ENCODE results near the gene TRPC4AP.

Gene TRPC4AP

DNA sequence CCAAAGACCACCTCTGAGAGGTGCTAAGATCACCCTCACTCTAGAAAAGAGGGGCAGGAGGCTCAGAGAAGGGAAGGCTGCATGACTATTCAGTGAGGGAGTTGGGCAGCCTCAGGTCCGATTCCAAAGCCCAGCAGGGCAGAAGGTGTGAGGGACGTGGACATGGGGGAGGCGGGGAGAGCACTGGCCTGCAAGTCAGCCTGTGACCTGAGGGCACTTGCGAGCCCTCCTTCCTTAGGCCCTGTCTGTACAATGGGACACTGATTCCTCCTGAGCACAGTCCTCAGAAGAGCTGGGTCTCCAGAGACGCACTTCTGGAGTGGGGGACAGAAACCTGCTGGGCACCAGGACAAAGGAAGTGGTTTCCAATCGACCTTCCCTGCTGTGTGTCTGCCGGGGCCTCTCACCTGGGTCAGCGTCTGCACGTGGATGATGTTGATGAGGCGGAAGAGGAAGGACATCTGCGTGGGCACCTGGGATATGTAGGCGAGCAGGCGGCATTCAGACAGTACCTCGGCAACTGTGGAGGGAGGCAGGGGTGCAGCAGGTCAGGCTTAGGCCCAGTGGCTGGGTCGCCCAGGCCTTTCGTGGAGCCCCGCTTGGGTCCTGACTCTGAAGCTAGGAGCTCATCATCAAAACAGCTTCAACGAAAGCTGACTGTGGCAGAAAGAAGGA, 88.4 kb downstream of the TRPC4AP start:
- in situ Hi-C loops (cut with MboI; ENCODE audit: low sequenced_read_pairs) = no loop called here

- in situ Hi-C loops (cut with MboI; ENCODE audit: low sequenced_read_pairs) = no loop called here
These were observed 89.2 kb downstream of the TRPC4AP start for GRCh38 chr20:35003211-35004031.

- in situ Hi-C loops (cut with MboI; ENCODE audit: low sequenced_read_pairs) = no loop called here
These were observed 90.0 kb downstream of the TRPC4AP start for GRCh38 chr20:35002426-35003210.

DNA sequence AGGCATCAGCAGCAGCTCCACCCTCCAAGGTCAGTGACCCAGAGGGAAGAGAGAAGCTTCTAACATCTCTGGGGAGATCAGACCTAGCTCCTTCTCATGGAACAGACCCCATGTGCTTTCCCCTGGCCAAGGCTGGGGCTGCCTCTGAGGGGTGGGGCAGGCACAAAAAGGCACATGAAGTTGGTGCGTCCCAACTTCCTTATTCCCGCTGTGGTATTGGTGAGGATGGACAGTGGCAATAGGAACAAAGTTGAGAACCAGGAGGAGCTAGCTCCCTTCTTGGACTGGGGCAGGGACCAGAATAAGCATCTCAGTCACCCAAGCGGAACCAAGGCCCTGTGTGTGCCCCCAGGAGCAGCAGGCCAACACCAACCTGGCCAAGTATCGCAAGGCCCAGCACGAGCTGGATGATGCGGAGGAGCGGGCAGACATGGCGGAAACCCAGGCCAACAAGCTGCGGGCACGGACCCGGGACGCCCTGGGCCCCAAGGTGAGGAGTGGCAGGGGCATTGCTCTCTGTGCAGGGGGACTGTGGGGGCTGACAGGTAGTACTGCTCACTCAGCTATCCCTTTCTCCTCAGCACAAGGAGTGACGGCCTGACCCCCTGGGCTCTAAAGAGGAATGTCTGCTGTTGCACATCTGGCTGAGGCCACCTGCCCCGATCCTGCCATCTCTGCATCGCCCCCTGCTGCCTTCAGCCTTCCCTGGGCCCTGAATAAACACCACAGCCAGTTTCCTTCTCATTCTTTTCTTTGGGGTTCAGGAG, 90.8 kb downstream of the TRPC4AP start:
- in situ Hi-C loops (cut with MboI; ENCODE audit: low sequenced_read_pairs) = no loop called here

- in situ Hi-C loops (cut with MboI; ENCODE audit: low sequenced_read_pairs) = no loop called here
These were observed 91.5 kb downstream of the TRPC4AP start for GRCh38 chr20:35000922-35001595.

DNA sequence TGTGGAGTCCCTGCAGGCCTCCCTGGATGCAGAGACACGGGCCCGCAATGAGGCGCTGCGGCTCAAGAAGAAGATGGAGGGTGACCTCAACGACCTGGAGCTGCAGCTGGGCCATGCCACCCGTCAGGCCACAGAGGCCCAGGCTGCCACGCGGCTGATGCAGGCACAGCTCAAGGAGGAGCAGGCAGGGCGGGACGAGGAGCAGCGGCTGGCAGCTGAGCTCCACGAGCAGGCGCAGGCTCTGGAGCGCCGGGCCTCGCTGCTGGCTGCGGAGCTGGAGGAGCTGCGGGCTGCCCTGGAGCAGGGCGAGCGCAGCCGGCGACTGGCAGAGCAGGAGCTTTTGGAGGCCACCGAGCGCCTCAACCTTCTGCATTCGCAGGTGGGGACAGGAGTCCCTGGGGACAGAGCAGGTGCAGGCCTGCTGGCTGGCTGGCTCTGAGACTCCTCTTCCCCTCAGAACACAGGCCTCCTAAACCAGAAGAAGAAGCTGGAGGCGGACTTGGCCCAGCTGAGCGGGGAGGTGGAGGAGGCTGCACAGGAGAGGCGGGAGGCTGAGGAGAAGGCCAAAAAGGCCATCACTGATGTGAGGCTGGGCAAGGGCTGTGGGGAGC, 92.2 kb downstream of the TRPC4AP start:
- in situ Hi-C loops (cut with MboI; ENCODE audit: low sequenced_read_pairs) = no loop called here

GRCh38 chr20:34999782-35000181, 92.8 kb downstream of the TRPC4AP start:
- in situ Hi-C loops (cut with MboI; ENCODE audit: low sequenced_read_pairs) = no loop called here

GRCh38 chr20:34999021-34999451, 93.6 kb downstream of the TRPC4AP start:
- in situ Hi-C loops (cut with MboI; ENCODE audit: low sequenced_read_pairs) = no loop called here

GRCh38 chr20:34998331-34998950, 94.2 kb downstream of the TRPC4AP start:
- in situ Hi-C loops (cut with MboI; ENCODE audit: low sequenced_read_pairs) = no loop called here

DNA sequence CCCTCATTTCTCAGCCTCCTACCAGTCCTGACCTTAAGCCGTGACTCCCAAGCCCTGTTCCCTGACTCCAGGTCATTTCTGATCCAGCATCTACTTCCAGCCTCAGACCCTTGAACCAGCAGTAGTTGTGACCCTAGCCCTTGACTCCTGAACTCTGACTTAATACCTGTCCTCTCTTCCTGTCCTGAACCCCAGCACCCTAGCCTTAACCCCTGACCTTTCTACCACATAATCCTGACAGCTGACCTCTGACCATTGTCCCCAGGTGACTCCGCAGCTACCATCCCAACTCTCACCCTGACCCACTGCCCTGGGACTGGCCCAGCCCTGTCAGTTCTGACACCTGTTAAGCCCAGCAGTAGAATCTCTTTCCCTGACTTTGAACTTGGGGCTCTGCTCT, 94.8 kb downstream of the TRPC4AP start:
- in situ Hi-C loops (cut with MboI; ENCODE audit: low sequenced_read_pairs) = no loop called here

DNA sequence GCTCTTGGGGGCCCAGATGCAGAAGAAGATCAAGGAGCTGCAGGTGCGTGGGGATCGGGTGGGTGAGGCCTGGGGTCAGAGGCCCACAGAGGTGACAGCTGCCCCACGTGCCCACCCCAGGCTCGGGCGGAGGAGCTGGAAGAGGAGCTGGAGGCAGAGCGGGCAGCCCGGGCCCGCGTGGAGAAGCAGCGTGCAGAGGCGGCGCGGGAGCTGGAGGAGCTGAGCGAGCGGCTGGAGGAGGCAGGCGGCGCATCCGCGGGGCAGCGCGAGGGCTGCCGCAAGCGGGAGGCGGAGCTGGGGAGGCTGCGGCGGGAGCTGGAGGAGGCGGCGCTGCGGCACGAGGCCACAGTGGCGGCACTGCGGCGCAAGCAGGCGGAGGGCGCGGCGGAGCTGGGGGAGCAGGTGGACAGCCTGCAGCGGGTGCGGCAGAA, 95.5 kb downstream of the TRPC4AP start:
- in situ Hi-C loops (cut with MboI; ENCODE audit: low sequenced_read_pairs) = no loop called here

- in situ Hi-C loops (cut with MboI; ENCODE audit: low sequenced_read_pairs) = no loop called here
These were observed 96.2 kb downstream of the TRPC4AP start for GRCh38 chr20:34996243-34997028.

DNA sequence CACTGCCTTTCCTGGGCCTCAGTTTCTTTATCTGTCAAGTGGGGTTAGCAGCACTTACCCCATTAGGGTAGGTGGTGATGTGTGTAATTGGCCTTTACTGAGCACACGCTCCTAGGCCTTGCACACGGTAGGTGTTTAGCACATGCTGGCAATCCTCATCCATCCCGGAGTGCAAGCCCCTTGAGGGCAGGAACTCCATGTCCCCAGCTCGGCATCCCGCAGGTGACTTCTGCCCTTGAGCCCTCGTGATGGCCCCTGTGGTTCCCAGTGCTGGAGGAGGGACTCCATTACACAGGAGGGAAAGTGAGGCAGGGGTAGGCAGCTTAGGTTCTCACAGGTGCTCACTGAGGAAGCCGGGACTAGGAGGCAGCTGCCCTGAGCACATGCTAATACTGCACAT, 96.9 kb downstream of the TRPC4AP start:
- in situ Hi-C loops (cut with MboI; ENCODE audit: low sequenced_read_pairs) = no loop called here

GRCh38 chr20:34995192-34995591, 97.4 kb downstream of the TRPC4AP start:
- in situ Hi-C loops (cut with MboI; ENCODE audit: low sequenced_read_pairs) = no loop called here

DNA sequence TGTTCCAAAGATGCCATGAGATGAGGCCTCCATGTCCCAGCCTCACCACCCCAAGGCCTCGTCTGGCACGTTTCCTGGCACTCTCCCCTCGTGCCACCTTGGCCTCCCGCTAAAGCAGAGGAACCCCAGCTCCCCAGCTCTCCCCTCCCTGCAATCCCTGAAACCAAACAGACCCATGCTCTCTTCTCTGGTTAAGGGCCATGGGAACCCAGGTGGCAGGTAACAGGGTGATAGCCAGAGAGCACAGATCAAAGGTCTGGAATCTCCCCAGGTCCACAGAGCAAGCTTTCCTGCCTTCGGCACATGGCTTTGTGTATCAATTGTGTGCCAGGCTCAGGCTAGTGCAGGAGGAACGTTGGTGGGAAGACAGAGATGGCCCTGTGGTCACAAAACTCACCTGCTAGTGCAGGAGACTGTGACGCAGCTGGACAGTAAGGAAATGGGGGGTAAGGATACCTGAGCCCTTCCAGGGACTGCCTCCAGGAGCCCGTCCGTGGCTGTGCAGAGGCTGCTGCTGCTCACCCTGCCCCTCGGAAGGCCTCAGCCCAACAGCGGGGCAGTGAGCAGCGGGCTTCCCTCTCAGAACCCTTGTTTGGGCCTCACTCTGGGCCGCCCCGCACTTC, 98.0 kb downstream of the TRPC4AP start:
- in situ Hi-C loops (cut with MboI; ENCODE audit: low sequenced_read_pairs) = no loop called here

GRCh38 chr20:34993941-34994508, 98.6 kb downstream of the TRPC4AP start:
- in situ Hi-C loops (cut with MboI; ENCODE audit: low sequenced_read_pairs) = no loop called here

GRCh38 chr20:34992751-34993417, 99.7 kb downstream of the TRPC4AP start:
- in situ Hi-C loops (cut with MboI; ENCODE audit: low sequenced_read_pairs) = no loop called here

Data from HL-60/S4 (cell line).